ENCODE measurements around the gene PDIA6. TPM values are rescaled to one million over a fixed set of nuclear protein-coding genes. Genes with fewer than 3 reads are reported as not detected.

PDIA6 gene
- total and polyA plus RNA-seq, 10 of the 15 experiments (the other 5 are each of a cell fraction or from before 2014, with no cell fraction given) = 148 to 526 (median 209) TPM

DNA sequence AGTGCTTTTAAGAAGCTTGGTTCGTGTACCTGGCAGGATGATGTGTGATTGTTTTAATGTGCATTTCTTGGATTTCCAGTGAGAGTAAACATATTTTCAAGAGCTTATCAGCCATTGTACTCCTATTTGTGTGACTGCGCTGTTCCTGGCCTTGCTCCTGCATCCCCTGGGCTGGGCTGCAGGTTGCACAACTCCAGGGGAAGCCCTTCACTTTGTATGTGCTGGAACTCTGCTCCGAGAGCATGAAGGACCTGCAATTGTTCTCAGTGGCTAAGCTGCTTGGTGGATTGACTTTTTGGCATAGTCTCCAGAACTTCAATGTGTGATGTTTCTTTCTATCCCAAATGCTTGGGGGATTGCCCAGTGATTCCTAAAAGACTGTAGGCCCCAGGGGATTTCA lies 72.4 kb downstream of the PDIA6 start (continued):
- TF ChIP-seq, protein P1, sequence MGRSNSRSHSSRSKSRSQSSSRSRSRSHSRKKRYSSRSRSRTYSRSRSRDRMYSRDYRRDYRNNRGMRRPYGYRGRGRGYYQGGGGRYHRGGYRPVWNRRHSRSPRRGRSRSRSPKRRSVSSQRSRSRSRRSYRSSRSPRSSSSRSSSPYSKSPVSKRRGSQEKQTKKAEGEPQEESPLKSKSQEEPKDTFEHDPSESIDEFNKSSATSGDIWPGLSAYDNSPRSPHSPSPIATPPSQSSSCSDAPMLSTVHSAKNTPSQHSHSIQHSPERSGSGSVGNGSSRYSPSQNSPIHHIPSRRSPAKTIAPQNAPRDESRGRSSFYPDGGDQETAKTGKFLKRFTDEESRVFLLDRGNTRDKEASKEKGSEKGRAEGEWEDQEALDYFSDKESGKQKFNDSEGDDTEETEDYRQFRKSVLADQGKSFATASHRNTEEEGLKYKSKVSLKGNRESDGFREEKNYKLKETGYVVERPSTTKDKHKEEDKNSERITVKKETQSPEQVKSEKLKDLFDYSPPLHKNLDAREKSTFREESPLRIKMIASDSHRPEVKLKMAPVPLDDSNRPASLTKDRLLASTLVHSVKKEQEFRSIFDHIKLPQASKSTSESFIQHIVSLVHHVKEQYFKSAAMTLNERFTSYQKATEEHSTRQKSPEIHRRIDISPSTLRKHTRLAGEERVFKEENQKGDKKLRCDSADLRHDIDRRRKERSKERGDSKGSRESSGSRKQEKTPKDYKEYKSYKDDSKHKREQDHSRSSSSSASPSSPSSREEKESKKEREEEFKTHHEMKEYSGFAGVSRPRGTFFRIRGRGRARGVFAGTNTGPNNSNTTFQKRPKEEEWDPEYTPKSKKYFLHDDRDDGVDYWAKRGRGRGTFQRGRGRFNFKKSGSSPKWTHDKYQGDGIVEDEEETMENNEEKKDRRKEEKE (IDR thresholded peaks at IDR 0.05) = no peak
- TF ChIP-seq, protein P2, sequence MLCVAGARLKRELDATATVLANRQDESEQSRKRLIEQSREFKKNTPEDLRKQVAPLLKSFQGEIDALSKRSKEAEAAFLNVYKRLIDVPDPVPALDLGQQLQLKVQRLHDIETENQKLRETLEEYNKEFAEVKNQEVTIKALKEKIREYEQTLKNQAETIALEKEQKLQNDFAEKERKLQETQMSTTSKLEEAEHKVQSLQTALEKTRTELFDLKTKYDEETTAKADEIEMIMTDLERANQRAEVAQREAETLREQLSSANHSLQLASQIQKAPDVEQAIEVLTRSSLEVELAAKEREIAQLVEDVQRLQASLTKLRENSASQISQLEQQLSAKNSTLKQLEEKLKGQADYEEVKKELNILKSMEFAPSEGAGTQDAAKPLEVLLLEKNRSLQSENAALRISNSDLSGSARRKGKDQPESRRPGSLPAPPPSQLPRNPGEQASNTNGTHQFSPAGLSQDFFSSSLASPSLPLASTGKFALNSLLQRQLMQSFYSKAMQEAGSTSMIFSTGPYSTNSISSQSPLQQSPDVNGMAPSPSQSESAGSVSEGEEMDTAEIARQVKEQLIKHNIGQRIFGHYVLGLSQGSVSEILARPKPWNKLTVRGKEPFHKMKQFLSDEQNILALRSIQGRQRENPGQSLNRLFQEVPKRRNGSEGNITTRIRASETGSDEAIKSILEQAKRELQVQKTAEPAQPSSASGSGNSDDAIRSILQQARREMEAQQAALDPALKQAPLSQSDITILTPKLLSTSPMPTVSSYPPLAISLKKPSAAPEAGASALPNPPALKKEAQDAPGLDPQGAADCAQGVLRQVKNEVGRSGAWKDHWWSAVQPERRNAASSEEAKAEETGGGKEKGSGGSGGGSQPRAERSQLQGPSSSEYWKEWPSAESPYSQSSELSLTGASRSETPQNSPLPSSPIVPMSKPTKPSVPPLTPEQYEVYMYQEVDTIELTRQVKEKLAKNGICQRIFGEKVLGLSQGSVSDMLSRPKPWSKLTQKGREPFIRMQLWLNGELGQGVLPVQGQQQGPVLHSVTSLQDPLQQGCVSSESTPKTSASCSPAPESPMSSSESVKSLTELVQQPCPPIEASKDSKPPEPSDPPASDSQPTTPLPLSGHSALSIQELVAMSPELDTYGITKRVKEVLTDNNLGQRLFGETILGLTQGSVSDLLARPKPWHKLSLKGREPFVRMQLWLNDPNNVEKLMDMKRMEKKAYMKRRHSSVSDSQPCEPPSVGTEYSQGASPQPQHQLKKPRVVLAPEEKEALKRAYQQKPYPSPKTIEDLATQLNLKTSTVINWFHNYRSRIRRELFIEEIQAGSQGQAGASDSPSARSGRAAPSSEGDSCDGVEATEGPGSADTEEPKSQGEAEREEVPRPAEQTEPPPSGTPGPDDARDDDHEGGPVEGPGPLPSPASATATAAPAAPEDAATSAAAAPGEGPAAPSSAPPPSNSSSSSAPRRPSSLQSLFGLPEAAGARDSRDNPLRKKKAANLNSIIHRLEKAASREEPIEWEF (IDR thresholded peaks at IDR 0.05; ENCODE audit: insufficient replicate concordance, low read depth, low read length) = no peak
- TF ChIP-seq CBX3 (IDR thresholded peaks at IDR 0.05; ENCODE audit: borderline replicate concordance, low read depth) (no peak), BACH1 (IDR thresholded peaks at IDR 0.05; ENCODE audit: borderline replicate concordance) (no peak), EED (IDR thresholded peaks at IDR 0.05; ENCODE audit: low read depth) (no peak), ZNF217 (IDR thresholded peaks at IDR 0.05) (no peak), RBBP5 (conservative IDR thresholded peaks at IDR 0.05) (no peak), ZNF207 (IDR thresholded peaks at IDR 0.05; ENCODE audit: borderline replicate concordance) (no peak), LARP7 (IDR thresholded peaks at IDR 0.05) (no peak), RFX5 (IDR thresholded peaks at IDR 0.05; ENCODE audit: low read depth, low read length) (no peak)
- TF ChIP-seq, protein P3, sequence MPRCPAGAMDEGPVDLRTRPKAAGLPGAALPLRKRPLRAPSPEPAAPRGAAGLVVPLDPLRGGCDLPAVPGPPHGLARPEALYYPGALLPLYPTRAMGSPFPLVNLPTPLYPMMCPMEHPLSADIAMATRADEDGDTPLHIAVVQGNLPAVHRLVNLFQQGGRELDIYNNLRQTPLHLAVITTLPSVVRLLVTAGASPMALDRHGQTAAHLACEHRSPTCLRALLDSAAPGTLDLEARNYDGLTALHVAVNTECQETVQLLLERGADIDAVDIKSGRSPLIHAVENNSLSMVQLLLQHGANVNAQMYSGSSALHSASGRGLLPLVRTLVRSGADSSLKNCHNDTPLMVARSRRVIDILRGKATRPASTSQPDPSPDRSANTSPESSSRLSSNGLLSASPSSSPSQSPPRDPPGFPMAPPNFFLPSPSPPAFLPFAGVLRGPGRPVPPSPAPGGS (IDR thresholded peaks at IDR 0.05; ENCODE audit: borderline replicate concordance, insufficient read depth, low read depth, low read length, poor library complexity, severe bottlenecking) = no peak

All from GM12878 (cell line).